OCI-LY7 (cell line): ENCODE results near the gene SLC10A3. TPM values are rescaled to one million over a fixed set of nuclear protein-coding genes. Genes with fewer than 3 reads are reported as not detected.

ENCODE experiments used
- BruUV-seq: library from RNA; stranded (reverse); fragments of 400-500 nt; replicated peaks from 2 replicates; lab custom pipeline; 2021; lab: Mats Ljungman, UMichigan
- CTCF ChIA-PET: fragments of 300-600 bp; sonication (Branson Sonifier 250); formaldehyde crosslinking; loops from one replicate; lab custom pipeline; 2022; ENCODE audit warnings: antibody characterized with exemption; ENCODE audit not compliant: unreplicated experiment; lab: Charles Lee
- POLR2A ChIA-PET: fragments of 300-600 bp; sonication (Branson Sonifier 250); formaldehyde crosslinking; loops from one replicate; lab custom pipeline; 2022; ENCODE audit warnings: antibody characterized with exemption; lab: Charles Lee
- DNase-seq: peaks from one replicate; pipeline ENCODE4 v3.0.0-alpha.2; 2015; ENCODE audit warnings: low spot score
- H2AFZ ChIP-seq: fragments of 200-600 bp; sonication (generic), shearing (Covaris generic); 2 replicates; pipeline ENCODE4 v1.6.1; 2014; ENCODE audit warnings: mild to moderate bottlenecking, antibody characterized with exemption, low read length, moderate library complexity
- H3K27ac ChIP-seq: fragments of 200-600 bp; sonication (generic); 2 replicates; pipeline ENCODE4 v1.5.1; 2014; ENCODE audit warnings: mixed run types, low read depth, mild to moderate bottlenecking, moderate library complexity, low read length, inconsistent platforms; ENCODE audit not compliant: poor library complexity, severe bottlenecking
- H3K36me3 ChIP-seq: fragments of 200-600 bp; sonication (generic); 2 replicates; pipeline ENCODE4 v1.6.1; 2014; ENCODE audit warnings: mild to moderate bottlenecking, antibody characterized with exemption, low read length, moderate library complexity, mixed read lengths; ENCODE audit not compliant: insufficient read depth
- H3K4me1 ChIP-seq: fragments of 200-600 bp; sonication (generic); 2 replicates; pipeline ENCODE4 v1.5.1; 2014; ENCODE audit warnings: mild to moderate bottlenecking, low read length; ENCODE audit not compliant: insufficient read depth, poor library complexity, severe bottlenecking
- H3K4me2 ChIP-seq: fragments of 200-600 bp; sonication (generic); 2 replicates; pipeline ENCODE4 v1.6.1; 2014; ENCODE audit warnings: mild to moderate bottlenecking, low read length
- H3K4me3 ChIP-seq: fragments of 200-600 bp; sonication (generic); 2 replicates; pipeline ENCODE4 v1.5.1; 2014; ENCODE audit warnings: mild to moderate bottlenecking, low read depth, low read length; ENCODE audit not compliant: poor library complexity, severe bottlenecking
- H3K79me2 ChIP-seq: fragments of 200-600 bp; sonication (generic); 2 replicates; pipeline ENCODE4 v1.6.1; 2016; ENCODE audit warnings: low read depth, mild to moderate bottlenecking, low read length, moderate library complexity, mixed read lengths; ENCODE audit not compliant: insufficient read depth
- H3K9me2 ChIP-seq: fragments of 200-600 bp; sonication (generic); 2 replicates; pipeline ENCODE4 v1.6.1; 2016; ENCODE audit warnings: mild to moderate bottlenecking, low read length, mixed read lengths; ENCODE audit not compliant: insufficient read depth
- H3K9me3 ChIP-seq: fragments of 200-600 bp; sonication (generic); 2 replicates; pipeline ENCODE4 v1.6.1; 2014; ENCODE audit warnings: mild to moderate bottlenecking, mixed run types, low read length, mixed read lengths
- H4K20me1 ChIP-seq: fragments of 200-600 bp; sonication (generic); 2 replicates; pipeline ENCODE4 v1.6.1; 2014; ENCODE audit warnings: mild to moderate bottlenecking, antibody characterized with exemption, low read length, moderate library complexity, mixed read lengths; ENCODE audit not compliant: insufficient read depth
- CTCF ChIP-seq: fragments of 200-600 bp; sonication (generic); conservative IDR thresholded peaks from 2 replicates; pipeline ENCODE4 v1.5.1; 2014; ENCODE audit warnings: mild to moderate bottlenecking, antibody characterized with exemption, low read length, moderate library complexity, mixed read lengths
- EZH2phosphoT487 ChIP-seq: fragments of 200-600 bp; sonication (generic); IDR thresholded peaks from 2 replicates; pipeline ENCODE4 v1.6.1; 2018; ENCODE audit warnings: low read depth, borderline replicate concordance, mild to moderate bottlenecking, mixed run types, antibody characterized with exemption, low read length, moderate library complexity, mixed read lengths
- intact Hi-C: fragments of 100-400 bp; cut with micrococcal nuclease; formaldehyde crosslinking; loops from one replicate; pipeline ENCODE4 v1.10.0; 2022; ENCODE audit not compliant: unreplicated experiment
- total RNA-seq, 2 experiments: library from RNA; depleted of rRNA in 1 of 2; stranded (reverse); fragments of >200 nt in 1 of 2; shearing (Covaris generic) in 1 of 2; gene quantifications; 2 replicates each; pipeline ENCODE4 v1.2.3, GENCODE V29; 2014 to 2022

Gene SLC10A3
- total RNA-seq, 2 experiments from 2014 or later, result 14.1 to 15.6 TPM

- DNase-seq, result no peak
- no peak for TF ChIP-seq CTCF
- no peak for TF ChIP-seq EZH2phosphoT487
- Histone ChIP-seq H3K9me3 (no peaks in the 10 kb centered on the region), H3K4me2 (peak overlapping the region; percentile 84), H2AFZ (no peak overlapping the region; the same call in 1 of the 2 replicates), H3K4me1 (peaks cover 47% of the 10 kb centered on the region), H4K20me1 (no peaks in the 10 kb centered on the region), H3K79me2 (no peaks in the 10 kb centered on the region), H3K36me3 (no peaks in the 10 kb centered on the region), H3K27ac (no peak overlapping the region), H3K9me2 (no peaks in the 10 kb centered on the region), H3K4me3 (peak overlapping the region; percentile 80)
- no TSS peak for BruUV-seq
- intact Hi-C loops, result loop anchor here (5.0 kb wide), 1 partner anchor 39 kb away; the partner anchor contains the start of gene FAM3A
- CTCF ChIA-PET, result interaction anchor here (0.9 kb wide), 1 partner anchor 18 kb away, joined by 3 read pairs; no protein-coding TSS in a partner anchor
- POLR2A ChIA-PET, result interaction anchor here (0.5 to 1.7 kb wide), 3 partner anchors 13 to 31 kb away, joined by 3 to 4 read pairs (median 4); partner anchors contain the start of gene SLC10A3
These were observed 12.4 kb downstream of the SLC10A3 start for GRCh38 chrX:154477891-154478477.

GRCh38 chrX:154476821-154477220, 13.6 kb downstream of the SLC10A3 start:
- peaks cover 37% of the 10 kb centered on the region for H3K4me1 ChIP-seq
- no peak for DNase-seq
- no peak overlapping the region for H2AFZ ChIP-seq
- no peaks in the 10 kb centered on the region for H3K9me2 ChIP-seq
- intact Hi-C loops, result loop anchor here (5.0 kb wide), 1 partner anchor 40 kb away; the partner anchor contains the start of gene FAM3A
- no peak overlapping the region for H3K4me2 ChIP-seq
- no peaks in the 10 kb centered on the region for H3K36me3 ChIP-seq
- H3K4me3 ChIP-seq, result no peak overlapping the region
- H4K20me1 ChIP-seq, result no peaks in the 10 kb centered on the region
- no peak for TF ChIP-seq CTCF
- no peak for TF ChIP-seq EZH2phosphoT487
- CTCF ChIA-PET, result no interaction called here
- BruUV-seq, result no TSS peak
- no peaks in the 10 kb centered on the region for H3K9me3 ChIP-seq
- no peaks in the 10 kb centered on the region for H3K79me2 ChIP-seq
- POLR2A ChIA-PET, result interaction anchor here (0.6 to 1.7 kb wide), 4 partner anchors 10 to 47 kb away, joined by 3 to 4 read pairs (median 4); partner anchors contain the start of genes SLC10A3 and UBL4A
- H3K27ac ChIP-seq, result no peak overlapping the region

GRCh38 chrX:154473683-154474082, 16.7 kb downstream of the SLC10A3 start:
- Histone ChIP-seq H3K36me3 (no peaks in the 10 kb centered on the region), H3K79me2 (no peaks in the 10 kb centered on the region), H2AFZ (no peak overlapping the region), H3K27ac (no peak overlapping the region), H4K20me1 (no peaks in the 10 kb centered on the region), H3K4me3 (no peak overlapping the region), H3K9me3 (no peaks in the 10 kb centered on the region), H3K4me1 (peaks cover 10% of the 10 kb centered on the region), H3K9me2 (no peaks in the 10 kb centered on the region), H3K4me2 (no peak overlapping the region)
- CTCF ChIA-PET, result no interaction called here
- TF ChIP-seq EZH2phosphoT487 (no peak), CTCF (no peak)
- BruUV-seq, result no TSS peak
- intact Hi-C loops, result no loop called here
- DNase-seq, result no peak
- POLR2A ChIA-PET, result interaction anchor here (0.6 kb wide), 1 partner anchor 50 kb away, joined by 5 read pairs; no protein-coding TSS in a partner anchor
